Activated CD4-positive, alpha-beta memory T cell treated with anti-CD3 and anti-CD28 coated beads for 36 hours (primary cell): ENCODE measurements around the gene MPL. TPM values are rescaled to one million over a fixed set of nuclear protein-coding genes. Genes with fewer than 3 reads are reported as not detected.

Source experiments
- CTCF ChIA-PET: fragments of 350-600 bp; sonication (Branson Sonifier 250); formaldehyde crosslinking; loops from one replicate; lab custom pipeline; 2021; ENCODE audit warnings: antibody characterized with exemption, inconsistent platforms; lab: Charles Lee
- POLR2A ChIA-PET: fragments of 350-600 bp; sonication (Branson Sonifier 250); formaldehyde crosslinking; loops from one replicate; lab custom pipeline; 2021; ENCODE audit warnings: antibody characterized with exemption; lab: Charles Lee
- DNase-seq: peaks from one replicate; pipeline ENCODE4 v3.0.0-alpha.2; 2020
- H3K27ac Mint-ChIP-seq: one replicate; pipeline ENCODE4 v1.8.0; 2021; ENCODE audit warnings: mixed read lengths
- H3K27me3 Mint-ChIP-seq: one replicate; pipeline ENCODE4 v1.8.0; 2021; ENCODE audit warnings: mixed read lengths
- H3K36me3 Mint-ChIP-seq: one replicate; pipeline ENCODE4 v1.8.0; 2021; ENCODE audit warnings: mixed read lengths
- H3K4me1 Mint-ChIP-seq: one replicate; pipeline ENCODE4 v1.8.0; 2021; ENCODE audit warnings: low read depth, mixed read lengths
- H3K4me3 Mint-ChIP-seq: one replicate; pipeline ENCODE4 v1.8.0; 2021; ENCODE audit warnings: mild to moderate bottlenecking, mixed read lengths
- H3K9me3 Mint-ChIP-seq: one replicate; pipeline ENCODE4 v1.8.0; 2021; ENCODE audit warnings: mixed read lengths
- intact Hi-C: fragments of 100-400 bp; cut with micrococcal nuclease; formaldehyde crosslinking; loops from one replicate; pipeline ENCODE4 v1.15.1; 2023
- total RNA-seq, 2 experiments: library from RNA; stranded (reverse); gene quantifications; one replicate each; pipeline ENCODE4 v1.2.3, GENCODE V29; 2021

The MPL gene
- total RNA-seq, 2 experiments from 2014 or later: not detected

DNA sequence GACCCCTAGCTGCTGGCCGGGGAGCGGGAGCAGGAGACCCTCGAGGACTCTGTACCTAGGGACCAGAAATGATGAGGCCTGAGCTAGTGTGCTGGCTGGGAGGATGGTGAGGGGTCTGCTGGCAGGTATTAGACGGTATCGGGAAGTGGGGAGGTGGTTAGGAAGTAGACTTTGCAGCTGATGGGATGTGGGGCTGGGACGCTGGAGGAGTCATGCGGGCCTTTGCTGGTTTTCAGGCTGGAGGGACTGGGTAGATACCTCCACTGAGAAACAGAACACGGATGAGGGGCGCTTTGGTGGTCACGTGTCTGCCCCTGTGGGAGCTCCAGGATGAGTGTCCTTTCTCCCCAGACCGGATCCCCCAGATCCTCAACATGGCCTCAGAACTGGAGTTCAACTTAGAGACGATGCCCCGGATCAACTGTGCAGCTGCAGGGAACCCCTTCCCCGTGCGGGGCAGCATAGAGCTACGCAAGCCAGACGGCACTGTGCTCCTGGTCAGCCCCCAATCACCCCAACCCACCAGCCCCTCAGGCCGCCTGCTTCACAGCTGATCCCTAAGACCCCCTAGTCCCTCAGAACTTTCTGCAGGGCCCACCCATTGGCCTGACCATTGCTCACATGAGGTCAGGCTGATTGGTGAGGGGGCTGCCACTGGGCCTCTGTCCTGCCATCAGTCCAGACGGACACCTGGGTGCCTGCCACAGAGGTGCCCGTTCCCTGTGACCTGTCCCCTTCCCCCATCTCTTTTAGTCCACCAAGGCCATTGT, 28.8 kb upstream of the MPL start:
- Mint-ChIP-seq H3K9me3 (no peaks in the 10 kb centered on the region), H3K36me3 (no peaks in the 10 kb centered on the region), H3K27me3 (peaks cover 4% of the 10 kb centered on the region), H3K4me1 (no peaks in the 10 kb centered on the region), H3K27ac (no peak overlapping the region), H3K4me3 (no peak overlapping the region)
- CTCF ChIA-PET: no interaction called here
- DNase-seq: no peak
- intact Hi-C loops: no loop called here
- POLR2A ChIA-PET: no interaction called here

DNA sequence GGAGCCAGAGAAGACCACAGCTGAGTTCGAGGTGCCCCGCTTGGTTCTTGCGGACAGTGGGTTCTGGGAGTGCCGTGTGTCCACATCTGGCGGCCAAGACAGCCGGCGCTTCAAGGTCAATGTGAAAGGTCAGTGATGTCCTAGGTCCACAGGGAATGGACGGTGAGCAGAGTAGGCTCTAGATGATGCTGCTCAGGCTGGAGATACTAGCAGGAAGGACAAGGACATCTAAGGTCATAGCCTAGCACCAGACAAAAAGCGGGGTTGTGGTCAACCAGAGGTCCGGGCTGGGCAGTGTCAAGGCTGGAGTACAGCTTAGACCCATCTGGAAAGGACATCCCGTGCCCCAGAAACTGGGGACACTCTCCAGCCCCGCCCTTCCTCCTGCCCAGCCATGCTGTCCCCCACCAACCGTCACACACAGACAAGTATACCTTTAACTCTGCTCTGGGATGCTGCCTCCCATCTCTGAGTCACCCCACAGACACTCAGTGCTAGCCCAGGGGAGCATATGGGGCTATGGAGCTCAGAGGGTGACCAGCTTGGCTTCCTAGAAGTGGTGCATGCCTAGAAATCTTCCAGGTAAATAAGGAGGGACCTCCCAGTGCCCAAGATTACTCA, 28.1 kb upstream of the MPL start:
- no peaks in the 10 kb centered on the region for H3K9me3 Mint-ChIP-seq
- H3K4me1 Mint-ChIP-seq: no peaks in the 10 kb centered on the region
- H3K4me3 Mint-ChIP-seq: no peak overlapping the region
- POLR2A ChIA-PET: no interaction called here
- intact Hi-C loops: no loop called here
- H3K27me3 Mint-ChIP-seq: peaks cover 4% of the 10 kb centered on the region
- DNase-seq: no peak
- H3K27ac Mint-ChIP-seq: no peak overlapping the region
- no peaks in the 10 kb centered on the region for H3K36me3 Mint-ChIP-seq
- CTCF ChIA-PET: no interaction called here

DNA sequence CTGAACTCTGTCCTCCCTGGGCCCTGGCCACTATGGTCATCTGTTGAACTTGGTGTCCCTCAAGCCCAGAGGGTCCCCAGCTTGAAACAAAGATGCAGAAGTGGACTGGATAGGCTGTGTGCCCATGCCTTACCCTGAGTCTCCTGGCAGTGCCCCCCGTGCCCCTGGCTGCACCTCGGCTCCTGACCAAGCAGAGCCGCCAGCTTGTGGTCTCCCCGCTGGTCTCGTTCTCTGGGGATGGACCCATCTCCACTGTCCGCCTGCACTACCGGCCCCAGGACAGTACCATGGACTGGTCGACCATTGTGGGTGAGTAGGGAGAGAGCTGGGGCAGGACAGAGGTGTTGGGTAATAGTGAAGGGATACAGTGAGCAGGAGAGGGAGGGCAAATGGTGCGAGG, 26.1 kb upstream of the MPL start:
- Mint-ChIP-seq H3K27me3 (peaks cover 4% of the 10 kb centered on the region), H3K9me3 (no peaks in the 10 kb centered on the region), H3K27ac (no peak overlapping the region), H3K4me3 (no peak overlapping the region), H3K36me3 (no peaks in the 10 kb centered on the region), H3K4me1 (no peaks in the 10 kb centered on the region)
- POLR2A ChIA-PET: no interaction called here
- CTCF ChIA-PET: no interaction called here
- DNase-seq: no peak
- intact Hi-C loops: no loop called here

DNA sequence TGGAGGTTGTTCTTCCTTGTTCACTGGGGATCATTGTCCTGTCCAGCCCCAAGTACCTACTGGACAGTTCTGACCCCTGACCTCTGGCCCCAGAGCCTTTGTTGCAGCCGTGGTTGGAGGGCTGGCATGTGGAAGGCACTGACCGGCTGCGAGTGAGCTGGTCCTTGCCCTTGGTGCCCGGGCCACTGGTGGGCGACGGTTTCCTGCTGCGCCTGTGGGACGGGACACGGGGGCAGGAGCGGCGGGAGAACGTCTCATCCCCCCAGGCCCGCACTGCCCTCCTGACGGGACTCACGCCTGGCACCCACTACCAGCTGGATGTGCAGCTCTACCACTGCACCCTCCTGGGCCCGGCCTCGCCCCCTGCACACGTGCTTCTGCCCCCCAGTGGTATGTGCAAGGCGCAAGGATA, 25.4 kb upstream of the MPL start:
- intact Hi-C loops: no loop called here
- Mint-ChIP-seq H3K36me3 (no peaks in the 10 kb centered on the region), H3K27me3 (peaks cover 4% of the 10 kb centered on the region), H3K4me1 (no peaks in the 10 kb centered on the region), H3K27ac (no peak overlapping the region), H3K4me3 (no peak overlapping the region), H3K9me3 (no peaks in the 10 kb centered on the region)
- ChIA-PET POLR2A (no interaction called here), CTCF (no interaction called here)
- DNase-seq: no peak

GRCh38 chr1:43312663-43313515, 24.7 kb upstream of the MPL start:
- no peaks in the 10 kb centered on the region for H3K4me1 Mint-ChIP-seq
- no peaks in the 10 kb centered on the region for H3K36me3 Mint-ChIP-seq
- no peak for DNase-seq
- peaks cover 1% of the 10 kb centered on the region for H3K27me3 Mint-ChIP-seq
- H3K4me3 Mint-ChIP-seq: no peak overlapping the region
- POLR2A ChIA-PET: no interaction called here
- H3K9me3 Mint-ChIP-seq: no peaks in the 10 kb centered on the region
- CTCF ChIA-PET: no interaction called here
- intact Hi-C loops: no loop called here
- H3K27ac Mint-ChIP-seq: no peak overlapping the region

- H3K36me3 Mint-ChIP-seq: no peaks in the 10 kb centered on the region
- no peaks in the 10 kb centered on the region for H3K27me3 Mint-ChIP-seq
- H3K27ac Mint-ChIP-seq: no peak overlapping the region
- H3K4me1 Mint-ChIP-seq: no peaks in the 10 kb centered on the region
- ChIA-PET CTCF (interaction anchor here (0.6 kb wide), 1 partner anchor 76 kb away, joined by 3 read pairs; no protein-coding TSS in a partner anchor), POLR2A (no interaction called here)
- H3K4me3 Mint-ChIP-seq: no peak overlapping the region
- no peak for DNase-seq
- intact Hi-C loops: no loop called here
- no peaks in the 10 kb centered on the region for H3K9me3 Mint-ChIP-seq
These were observed 23.8 kb upstream of the MPL start for GRCh38 chr1:43313771-43314170.

DNA sequence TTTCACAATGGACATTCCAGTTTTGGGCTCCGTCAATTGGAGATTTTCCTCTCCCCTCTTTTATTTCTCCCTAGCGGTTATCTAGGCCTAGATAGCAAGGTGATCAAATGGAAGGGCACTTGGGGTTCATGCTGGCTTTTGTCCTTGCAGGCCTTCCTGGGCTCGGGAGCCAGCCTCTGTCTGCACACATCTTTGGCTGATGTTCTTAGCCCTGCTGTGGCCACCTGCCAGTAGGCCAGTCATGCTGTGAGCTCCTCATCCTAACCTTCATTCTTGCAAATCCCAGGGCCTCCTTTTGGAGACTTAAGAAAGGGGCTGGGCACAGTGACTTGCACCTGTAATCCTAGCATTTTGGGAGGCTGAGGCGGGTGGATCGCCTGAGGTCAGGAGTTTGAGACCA, 23.4 kb upstream of the MPL start:
- no peak overlapping the region for H3K4me3 Mint-ChIP-seq
- no peak for DNase-seq
- no peak overlapping the region for H3K27ac Mint-ChIP-seq
- ChIA-PET CTCF (interaction anchor here (0.6 kb wide), 1 partner anchor 77 kb away, joined by 3 read pairs; no protein-coding TSS in a partner anchor), POLR2A (no interaction called here)
- intact Hi-C loops: no loop called here
- H3K27me3 Mint-ChIP-seq: no peaks in the 10 kb centered on the region
- no peaks in the 10 kb centered on the region for H3K4me1 Mint-ChIP-seq
- H3K9me3 Mint-ChIP-seq: no peaks in the 10 kb centered on the region
- H3K36me3 Mint-ChIP-seq: no peaks in the 10 kb centered on the region

DNA sequence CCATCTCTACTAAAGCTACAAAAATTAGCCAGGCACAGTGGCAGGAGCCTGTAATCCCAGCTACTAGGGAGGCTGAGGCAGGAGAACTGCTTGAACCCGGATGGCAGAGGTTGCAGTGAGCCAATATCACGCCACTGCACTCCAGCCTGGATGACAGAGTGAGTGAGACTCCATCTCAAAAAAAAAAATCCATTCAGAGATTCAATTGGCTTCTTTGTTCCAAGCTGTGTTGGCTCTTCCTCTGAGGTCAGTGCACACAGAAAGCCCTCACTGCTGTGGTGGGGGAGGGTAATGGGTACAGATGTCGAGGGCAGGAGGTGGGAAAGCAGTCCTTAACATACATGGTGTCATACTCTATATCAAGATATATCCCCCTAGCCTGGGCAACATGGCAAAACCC, 22.1 kb upstream of the MPL start:
- intact Hi-C loops: no loop called here
- Mint-ChIP-seq H3K4me3 (no peak overlapping the region), H3K27ac (no peak overlapping the region), H3K4me1 (no peaks in the 10 kb centered on the region), H3K9me3 (no peaks in the 10 kb centered on the region), H3K27me3 (no peaks in the 10 kb centered on the region), H3K36me3 (no peaks in the 10 kb centered on the region)
- ChIA-PET POLR2A (interaction anchor here (0.6 kb wide), 1 partner anchor 137 kb away, joined by 4 read pairs; no protein-coding TSS in a partner anchor), CTCF (no interaction called here)
- DNase-seq: no peak

- POLR2A ChIA-PET: interaction anchor here (0.6 kb wide), 1 partner anchor 136 kb away, joined by 4 read pairs; no protein-coding TSS in a partner anchor
- Mint-ChIP-seq H3K36me3 (no peaks in the 10 kb centered on the region), H3K27ac (no peak overlapping the region)
These were observed 21.5 kb upstream of the MPL start for GRCh38 chr1:43315963-43316737.

DNA sequence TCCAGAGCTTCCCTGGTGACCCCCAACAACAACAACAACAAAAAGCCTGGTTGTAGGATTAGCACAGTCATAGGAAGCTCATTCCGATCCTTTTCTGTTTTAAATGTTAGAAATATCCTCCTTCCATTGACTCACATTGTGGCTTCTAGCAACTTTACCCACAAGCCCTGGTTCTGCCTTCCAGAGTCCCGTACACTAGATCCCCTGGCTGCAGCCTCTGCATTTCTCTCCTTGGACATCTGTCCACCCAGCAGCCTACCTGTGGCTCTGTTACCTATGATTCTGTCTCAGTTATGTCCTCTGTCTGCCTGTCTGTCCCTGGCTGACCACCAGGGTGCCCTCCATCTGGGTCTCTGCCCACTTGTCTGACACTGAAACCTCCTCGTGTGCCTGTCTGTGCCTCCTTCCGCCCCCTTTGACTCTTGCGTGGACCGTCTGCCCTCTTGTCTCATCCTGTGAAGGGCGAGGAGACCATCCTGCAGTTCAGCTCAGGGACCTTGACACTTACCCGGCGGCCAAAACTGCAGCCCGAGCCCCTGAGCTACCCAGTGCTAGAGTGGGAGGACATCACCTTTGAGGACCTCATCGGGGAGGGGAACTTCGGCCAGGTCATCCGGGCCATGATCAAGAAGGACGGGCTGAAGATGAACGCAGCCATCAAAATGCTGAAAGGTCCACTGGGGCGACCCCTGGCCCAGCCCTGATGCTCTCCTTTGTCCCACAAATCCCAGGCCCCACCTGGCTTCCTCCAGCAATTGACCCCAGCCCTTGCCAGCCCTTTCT, 20.7 kb upstream of the MPL start:
- H3K4me3 Mint-ChIP-seq: no peak overlapping the region
- no peak overlapping the region for H3K27ac Mint-ChIP-seq
- H3K27me3 Mint-ChIP-seq: no peaks in the 10 kb centered on the region
- ChIA-PET POLR2A (no interaction called here), CTCF (no interaction called here)
- DNase-seq: no peak
- no peaks in the 10 kb centered on the region for H3K36me3 Mint-ChIP-seq
- H3K4me1 Mint-ChIP-seq: no peaks in the 10 kb centered on the region
- intact Hi-C loops: no loop called here
- no peaks in the 10 kb centered on the region for H3K9me3 Mint-ChIP-seq

More at GRCh38 chr1:43315963-43316737, 21.5 kb upstream of the MPL start:
- H3K4me3 Mint-ChIP-seq: no peak overlapping the region
- intact Hi-C loops: no loop called here
- DNase-seq: no peak
- H3K9me3 Mint-ChIP-seq: no peaks in the 10 kb centered on the region
- CTCF ChIA-PET: no interaction called here
- H3K27me3 Mint-ChIP-seq: no peaks in the 10 kb centered on the region
- no peaks in the 10 kb centered on the region for H3K4me1 Mint-ChIP-seq

DNA sequence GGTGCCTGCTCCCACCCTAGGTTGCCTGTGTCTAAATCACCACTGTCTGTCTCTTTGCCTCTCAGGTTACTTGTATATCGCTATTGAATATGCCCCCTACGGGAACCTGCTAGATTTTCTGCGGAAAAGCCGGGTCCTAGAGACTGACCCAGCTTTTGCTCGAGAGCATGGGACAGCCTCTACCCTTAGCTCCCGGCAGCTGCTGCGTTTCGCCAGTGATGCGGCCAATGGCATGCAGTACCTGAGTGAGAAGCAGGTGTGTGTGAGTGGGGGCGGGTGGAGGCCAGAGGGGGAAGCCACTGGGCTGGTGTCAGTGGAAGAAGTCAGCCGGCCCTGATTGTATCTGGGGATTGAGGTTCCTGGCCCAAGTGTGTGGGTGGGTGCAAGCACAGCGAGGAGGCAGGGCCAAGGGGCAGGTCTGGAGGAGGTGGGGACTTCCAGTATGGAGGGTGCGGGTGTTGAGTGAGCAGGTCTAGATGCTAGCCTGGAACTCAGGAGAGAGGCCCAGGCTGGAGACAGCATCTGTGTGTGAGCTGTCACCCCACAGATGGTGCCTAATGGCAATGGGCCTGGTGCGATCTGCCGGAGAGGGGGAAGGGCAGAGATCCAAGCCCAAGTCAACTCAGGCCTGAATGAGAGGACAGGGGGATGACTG, 19.7 kb upstream of the MPL start:
- Mint-ChIP-seq H3K36me3 (no peaks in the 10 kb centered on the region), H3K9me3 (no peaks in the 10 kb centered on the region), H3K4me1 (no peaks in the 10 kb centered on the region), H3K4me3 (no peak overlapping the region), H3K27me3 (no peaks in the 10 kb centered on the region), H3K27ac (no peak overlapping the region)
- DNase-seq: peak; percentile 15
- intact Hi-C loops: no loop called here
- POLR2A ChIA-PET: no interaction called here
- CTCF ChIA-PET: interaction anchor here (0.6 kb wide), 1 partner anchor 558 kb away, joined by 3 read pairs; no protein-coding TSS in a partner anchor
